GM10248 (cell line): ENCODE results near the gene SERINC5.
"Not testable (repeated sequence)": the region's sequence is repeated elsewhere in the genome, so short reads cannot be mapped to it uniquely, and the experiment has no call there.

ENCODE experiments used
- CTCF ChIA-PET: fragments of 300-600 bp; sonication (Branson Sonifier 250); formaldehyde crosslinking; extraction: SDS; loops from one replicate; lab custom pipeline; 2021; ENCODE audit warnings: antibody characterized with exemption; lab: Yijun Ruan, JAX
- POLR2A ChIA-PET: fragments of 350-650 bp; sonication (Branson Sonifier 250); formaldehyde crosslinking; extraction: SDS; loops from one replicate; lab custom pipeline; 2020; ENCODE audit warnings: antibody characterized with exemption; lab: Yijun Ruan, JAX
- DNase-seq: peaks from one replicate; pipeline ENCODE4 v3.0.0; 2012; ENCODE audit errors: extremely low spot score
- TF ChIP-seq, protein P1 (sequence below): IDR thresholded peaks from 2 replicates; pipeline ENCODE4 v1.5.1; 2012; ENCODE audit warnings: mild to moderate bottlenecking, low read depth; ENCODE audit errors: extremely low read depth, missing control alignments, control extremely low read depth

Gene SERINC5

DNA sequence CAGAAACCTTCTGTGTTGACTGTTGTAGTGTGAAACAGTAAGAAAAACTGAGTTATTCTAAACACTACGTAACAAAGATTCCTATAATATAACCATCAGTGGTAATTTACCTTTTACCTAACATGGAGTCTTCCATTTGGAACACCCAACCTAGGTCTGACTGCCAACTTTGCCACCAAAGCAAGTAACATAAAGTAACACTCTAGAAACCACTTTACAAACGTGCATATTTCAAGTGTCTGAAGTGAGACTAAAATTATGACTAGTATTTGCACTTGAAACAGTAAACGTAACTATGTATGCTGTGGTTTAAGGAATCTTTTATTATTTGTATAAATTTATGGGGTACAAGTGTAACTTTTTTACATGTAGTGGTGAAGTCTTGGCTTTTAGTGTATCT lies 95.6 kb downstream of the SERINC5 start:
- TF ChIP-seq, protein P1, sequence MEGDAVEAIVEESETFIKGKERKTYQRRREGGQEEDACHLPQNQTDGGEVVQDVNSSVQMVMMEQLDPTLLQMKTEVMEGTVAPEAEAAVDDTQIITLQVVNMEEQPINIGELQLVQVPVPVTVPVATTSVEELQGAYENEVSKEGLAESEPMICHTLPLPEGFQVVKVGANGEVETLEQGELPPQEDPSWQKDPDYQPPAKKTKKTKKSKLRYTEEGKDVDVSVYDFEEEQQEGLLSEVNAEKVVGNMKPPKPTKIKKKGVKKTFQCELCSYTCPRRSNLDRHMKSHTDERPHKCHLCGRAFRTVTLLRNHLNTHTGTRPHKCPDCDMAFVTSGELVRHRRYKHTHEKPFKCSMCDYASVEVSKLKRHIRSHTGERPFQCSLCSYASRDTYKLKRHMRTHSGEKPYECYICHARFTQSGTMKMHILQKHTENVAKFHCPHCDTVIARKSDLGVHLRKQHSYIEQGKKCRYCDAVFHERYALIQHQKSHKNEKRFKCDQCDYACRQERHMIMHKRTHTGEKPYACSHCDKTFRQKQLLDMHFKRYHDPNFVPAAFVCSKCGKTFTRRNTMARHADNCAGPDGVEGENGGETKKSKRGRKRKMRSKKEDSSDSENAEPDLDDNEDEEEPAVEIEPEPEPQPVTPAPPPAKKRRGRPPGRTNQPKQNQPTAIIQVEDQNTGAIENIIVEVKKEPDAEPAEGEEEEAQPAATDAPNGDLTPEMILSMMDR, result no peak
- no peak for DNase-seq
- CTCF ChIA-PET, result no interaction called here
- POLR2A ChIA-PET, result no interaction called here

DNA sequence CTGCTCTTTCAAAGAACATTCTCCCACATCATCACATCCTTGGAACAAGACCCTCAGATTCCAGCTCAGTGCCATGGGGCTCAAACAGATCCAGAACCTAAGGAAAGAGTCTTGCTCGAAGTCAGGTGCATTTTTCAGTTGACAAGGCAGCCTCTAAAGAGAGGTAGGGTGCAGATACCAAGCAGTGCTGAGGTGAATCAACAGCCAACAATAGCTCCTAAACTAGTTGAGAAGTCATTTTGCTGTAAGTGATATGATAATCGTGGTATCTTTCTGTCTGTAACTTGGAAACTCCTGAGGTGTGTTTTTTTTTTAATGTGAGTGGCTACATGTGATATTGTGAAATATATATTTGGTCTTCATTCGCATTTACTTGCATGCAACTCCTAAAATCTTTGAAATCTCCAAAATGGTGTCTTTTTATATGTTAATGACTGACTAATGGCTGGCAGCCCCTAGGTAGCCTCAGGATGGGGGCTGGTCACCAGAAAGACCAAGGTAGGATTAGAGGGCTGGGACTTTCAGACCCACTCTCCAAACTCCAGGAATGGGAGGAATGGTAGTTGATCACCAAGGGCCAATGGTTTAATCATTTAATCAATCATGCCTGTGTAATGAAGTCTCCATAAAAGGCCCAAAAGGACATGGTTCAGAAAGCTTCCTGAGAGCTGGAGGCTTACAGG lies 96.6 kb downstream of the SERINC5 start:
- ChIA-PET POLR2A (no interaction called here), CTCF (interaction anchor here (0.9 kb wide), 1 partner anchor 59 kb away, joined by 3 read pairs; no protein-coding TSS in a partner anchor)
- TF ChIP-seq, protein P1, result no peak
- no peak for DNase-seq

DNA sequence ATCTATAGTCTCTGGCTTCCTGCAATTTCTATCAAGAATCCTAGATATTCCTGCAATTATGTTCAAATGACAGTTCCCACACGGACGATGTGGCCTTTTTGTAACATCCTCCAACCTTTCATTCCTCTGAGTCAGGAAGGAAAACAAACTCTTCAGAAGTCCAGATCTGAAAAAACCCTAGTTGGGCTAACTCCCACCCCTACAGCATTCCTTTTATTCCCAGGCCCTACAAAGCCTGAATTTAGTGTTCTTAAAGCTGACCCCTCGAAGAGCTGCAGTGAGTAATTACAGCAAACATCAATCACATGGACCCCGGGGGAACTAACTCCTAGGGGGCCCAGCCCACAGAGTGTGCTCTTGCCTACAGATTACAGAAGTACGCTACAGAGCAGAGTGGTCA lies 99.7 kb downstream of the SERINC5 start:
- TF ChIP-seq, protein P1, result no peak
- DNase-seq, result no peak
- CTCF ChIA-PET, result interaction anchor here (1.9 to 3.0 kb wide), 4 partner anchors 10 to 73 kb away, joined by 6 to 8 read pairs (median 6); no protein-coding TSS in a partner anchor

DNA sequence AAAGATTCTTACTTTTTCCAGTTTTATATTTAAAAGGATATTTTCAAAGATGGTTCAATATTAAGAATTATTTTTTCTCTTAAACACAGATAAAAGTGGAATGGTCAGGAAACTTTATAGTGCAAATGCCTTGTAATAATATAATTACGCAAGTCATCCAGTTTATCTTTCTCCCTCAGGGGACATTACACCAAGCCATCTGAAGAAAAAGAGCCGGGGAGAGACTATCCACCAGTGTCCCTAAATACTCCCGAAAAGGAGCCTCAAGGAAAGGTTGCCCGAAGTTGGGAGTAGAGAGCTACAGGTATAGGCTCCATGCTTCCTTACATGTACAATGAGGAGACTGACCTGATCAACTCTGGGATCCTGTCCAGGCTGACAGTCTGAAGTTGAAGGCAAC lies 101.1 kb downstream of the SERINC5 start:
- TF ChIP-seq, protein P1, result no peak
- ChIA-PET CTCF (interaction anchor here (0.9 to 3.0 kb wide), 5 partner anchors 9 to 71 kb away, joined by 3 to 8 read pairs (median 6); no protein-coding TSS in a partner anchor), POLR2A (no interaction called here)
- DNase-seq, result no peak

More for the DNA sequence above, 99.7 kb downstream of the SERINC5 start:
- POLR2A ChIA-PET, result no interaction called here

DNA sequence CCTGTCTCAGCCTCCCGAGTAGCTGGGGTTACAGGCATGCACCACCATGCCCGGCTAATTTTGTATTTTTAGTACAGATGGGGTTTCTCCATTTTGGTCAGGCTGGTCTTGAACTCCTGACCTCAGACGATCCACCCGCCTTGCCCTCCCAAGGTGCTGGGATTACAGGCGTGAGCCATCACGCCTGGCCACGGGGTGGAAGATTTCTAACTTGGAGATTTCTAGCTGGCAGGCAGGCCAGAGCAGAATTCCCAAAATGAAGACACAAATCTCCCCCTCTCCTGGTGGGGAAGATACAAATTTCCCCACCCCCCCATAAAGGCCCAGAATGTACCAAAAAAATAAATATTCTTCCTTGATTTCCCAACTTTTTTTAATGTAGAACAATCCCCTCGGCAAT lies 101.6 kb downstream of the SERINC5 start:
- DNase-seq, POLR2A ChIA-PET: not testable (repeated sequence)
- CTCF ChIA-PET, result interaction anchor here (1.0 to 3.0 kb wide), 4 partner anchors 8 to 71 kb away, joined by 3 to 8 read pairs (median 6); no protein-coding TSS in a partner anchor

DNA sequence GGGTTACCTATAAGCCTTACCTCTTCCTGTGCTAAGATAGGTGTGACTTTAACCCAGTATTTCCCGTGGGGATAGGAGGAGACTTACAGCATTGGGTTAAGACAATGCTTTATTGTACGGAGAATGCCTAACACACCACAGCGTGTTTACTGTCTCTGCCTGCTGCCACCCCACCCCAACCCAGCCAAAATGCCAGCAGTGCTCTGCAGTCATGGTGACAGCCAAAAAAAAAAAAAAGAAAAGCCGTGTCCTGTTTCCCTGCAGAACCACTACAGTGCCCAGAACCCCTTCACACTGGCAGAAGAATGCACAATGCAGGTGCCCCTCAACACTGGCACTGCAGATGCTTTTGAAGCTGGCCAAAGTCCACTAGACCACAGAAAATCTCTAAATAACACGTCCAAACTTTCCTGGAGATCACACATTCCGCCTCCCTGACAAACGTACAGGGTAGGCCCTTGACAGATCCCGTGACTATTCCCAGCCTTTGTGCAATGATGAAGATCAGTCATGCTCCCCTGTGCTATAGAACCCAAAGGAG lies 102.2 kb downstream of the SERINC5 start:
- no peak for DNase-seq
- POLR2A ChIA-PET, result no interaction called here
- CTCF ChIA-PET, result interaction anchor here (1.0 to 3.0 kb wide), 2 partner anchors 16 to 62 kb away, joined by 3 to 8 read pairs; no protein-coding TSS in a partner anchor
- TF ChIP-seq, protein P1, result no peak

DNA sequence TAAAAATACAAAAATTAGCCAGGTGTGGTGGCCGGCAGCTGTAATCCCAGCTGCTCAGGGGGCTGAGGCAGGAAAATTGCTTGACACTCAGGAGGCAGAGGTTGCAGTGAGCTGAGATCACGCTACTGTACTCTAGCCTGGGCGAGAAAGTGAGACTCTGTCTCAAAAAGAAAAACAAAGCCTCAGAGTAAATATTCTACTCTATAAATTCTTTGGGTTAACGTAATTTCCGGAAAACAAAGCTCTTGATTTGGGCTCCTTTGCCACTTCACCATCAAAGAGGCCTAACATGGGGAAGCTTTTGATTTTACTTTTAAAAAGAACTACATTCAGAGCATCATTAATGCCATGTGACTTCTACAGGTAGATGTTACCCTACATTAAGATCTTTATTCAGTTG lies 103.1 kb downstream of the SERINC5 start:
- DNase-seq, result no peak
- TF ChIP-seq, protein P1, result no peak
- ChIA-PET CTCF (interaction anchor here (0.9 to 1.4 kb wide), 2 partner anchors 13 to 34 kb away, joined by 3 read pairs; no protein-coding TSS in a partner anchor), POLR2A (no interaction called here)
